K562 (cell line): Measurements from ENCODE around the gene PRXL2B. TPM values are rescaled to one million over a fixed set of nuclear protein-coding genes. Genes with fewer than 3 reads are reported as not detected.

ENCODE experiments used
- ATAC-seq: fragments of 200-7000 bp; cut with Tn5 transposase; 3 replicates; pipeline ENCODE4 v1.9.1; 2020; ENCODE audit warnings: moderate library complexity
- BruUV-seq: library from RNA; stranded (reverse); fragments of 400-500 nt; replicated peaks from 2 replicates; lab custom pipeline; 2021; lab: Mats Ljungman, UMichigan
- CTCF ChIA-PET: fragments of 300-600 bp; formaldehyde crosslinking; extraction: SDS; loops from one replicate; lab custom pipeline; 2021; ENCODE audit warnings: low intra/inter-chr PET ratio; lab: Yijun Ruan, JAX
- POLR2A ChIA-PET: fragments of 300-600, 350-650 bp; sonication (Branson Sonifier 250); formaldehyde crosslinking; extraction: SDS; loops from one replicate; lab custom pipeline; 2021; ENCODE audit warnings: antibody characterized with exemption, inconsistent platforms; lab: Yijun Ruan, JAX
- DNase-seq, 4 experiments: peaks; one replicate each; pipeline versions ENCODE4 v3.0.0 to v3.0.0-alpha.2; 2011 to 2018; ENCODE audit warnings: low spot score in 3 of 4, mixed read lengths in 3 of 4; ENCODE audit errors: extremely low read depth in 1 of 4
- FAIRE-seq: peaks from 2 replicates; lab custom pipeline; 2011; peaks lifted over from hg19 to GRCh38; lab: Jason Lieb, UNC
- H2AFZ ChIP-seq: 2 replicates; pipeline ENCODE4 v1.6.0; 2011; ENCODE audit warnings: low read depth, low read length, control low read depth, inconsistent platforms
- H3K27ac ChIP-seq: fragments of 200-600 bp; 3 replicates; pipeline ENCODE4 v1.8.0; 2011; ENCODE audit warnings: low read depth, mild to moderate bottlenecking, control low read depth, inconsistent platforms, low read length, moderate library complexity, mixed read lengths; ENCODE audit errors: extremely low read depth
- H3K27me3 ChIP-seq, 2 experiments: fragments of 300-600 bp in 1 of 2; 2 replicates in 1 of 2; 3 replicates in 1 of 2; pipeline versions ENCODE4 v1.6.0 to v1.8.0; 2011; ENCODE audit warnings: inconsistent platforms in 2 of 2, low read length in 2 of 2, mild to moderate bottlenecking in 1 of 2, mixed read lengths in 1 of 2, moderate library complexity in 1 of 2; ENCODE audit not compliant: control insufficient read depth in 2 of 2, insufficient read depth in 2 of 2
- H3K36me3 ChIP-seq: fragments of 300-600 bp; 3 replicates; pipeline ENCODE4 v1.8.0; 2011; ENCODE audit warnings: mild to moderate bottlenecking, low read length, inconsistent platforms; ENCODE audit not compliant: control insufficient read depth, insufficient read depth
- H3K4me1 ChIP-seq, 2 experiments: fragments of 200-600 bp in 1 of 2; replicated peaks in 1 of 2; 2 replicates in 1 of 2; 3 replicates in 1 of 2; pipeline versions ENCODE4 v1.5.1 to v1.8.0; 2011; ENCODE audit warnings: inconsistent platforms in 2 of 2, low read length in 2 of 2, mild to moderate bottlenecking in 1 of 2, mixed read lengths in 1 of 2, moderate library complexity in 1 of 2; ENCODE audit not compliant: control insufficient read depth in 2 of 2, insufficient read depth in 2 of 2
- H3K4me2 ChIP-seq: 2 replicates; pipeline ENCODE4 v1.6.1; 2011; ENCODE audit warnings: low read length, control low read depth, inconsistent platforms, mixed read lengths; ENCODE audit not compliant: insufficient read depth
- H3K4me3 ChIP-seq: fragments of 200-600 bp; sonication (generic), shearing (Covaris generic); 2 replicates; pipeline ENCODE4 v1.5.1; 2016; ENCODE audit warnings: control low read depth, inconsistent platforms
- H3K79me2 ChIP-seq: fragments of 200-600 bp; 3 replicates; pipeline ENCODE4 v1.8.0; 2011; ENCODE audit warnings: low read length, inconsistent platforms; ENCODE audit not compliant: control insufficient read depth, insufficient read depth
- H3K9ac ChIP-seq, 2 experiments: 2 replicates each; pipeline versions ENCODE4 v1.6.0 to v1.6.1; 2011; ENCODE audit warnings: low read depth in 2 of 2, low read length in 2 of 2, control low read depth in 1 of 2, inconsistent platforms in 1 of 2, mild to moderate bottlenecking in 1 of 2, mixed read lengths in 1 of 2; ENCODE audit not compliant: insufficient read depth in 1 of 2
- H3K9me1 ChIP-seq: one replicate; pipeline ENCODE4 v1.6.0; 2011; ENCODE audit warnings: inconsistent platforms, mild to moderate bottlenecking, low read length, moderate library complexity; ENCODE audit not compliant: control insufficient read depth, insufficient read depth
- H3K9me3 ChIP-seq: replicated peaks from 2 replicates; pipeline ENCODE4 v1.5.1; 2011; ENCODE audit warnings: low read depth, low read length, inconsistent platforms; ENCODE audit not compliant: control insufficient read depth, insufficient read depth
- H4K20me1 ChIP-seq: replicated peaks from 2 replicates; pipeline ENCODE4 v1.6.1; 2011; ENCODE audit warnings: low read length, inconsistent platforms, mixed read lengths; ENCODE audit not compliant: control insufficient read depth, insufficient read depth
- ELF2 ChIP-seq: fragments of 250-450 bp; sonication (Bioruptor Pico); IDR thresholded peaks from 2 replicates; pipeline ENCODE4 v1.5.0; 2021; ENCODE audit warnings: mild to moderate bottlenecking
- NFIC ChIP-seq: fragments of 450-650 bp; IDR thresholded peaks from 2 replicates; pipeline ENCODE4 v1.6.1; 2017; ENCODE audit warnings: mild to moderate bottlenecking, inconsistent platforms
- RBFOX2 ChIP-seq: fragments of 200-400 bp; formaldehyde crosslinking; IDR thresholded peaks from 2 replicates; pipeline ENCODE4 v1.6.1; 2017; ENCODE audit warnings: low read depth, mild to moderate bottlenecking, low read length, moderate library complexity
- TFE3 ChIP-seq: fragments of 450-650 bp; formaldehyde crosslinking; IDR thresholded peaks from 2 replicates; pipeline ENCODE4 v1.4.0; 2020; ENCODE audit warnings: mild to moderate bottlenecking, mixed read lengths
- WGBS: fragments of 100-300 bp; shearing (Covaris generic); methylation state at CpG from one replicate; pipeline ENCODE4 v1.1.6; 2016; ENCODE audit warnings: low coverage, mixed read lengths; ENCODE audit not compliant: insufficient coverage; ENCODE audit errors: missing lambda C conversion rate; 5-methylcytosine and 5-hydroxymethylcytosine counted together
- in situ Hi-C: fragments of 300-500 bp; cut with MboI; formaldehyde crosslinking; loops from 4 replicates; pipeline ENCODE4 v1.15.0; 2018; ENCODE audit warnings: inconsistent platforms, mixed read lengths
- intact Hi-C: fragments of 100-400 bp; cut with micrococcal nuclease; formaldehyde crosslinking; loops from 2 replicates; pipeline ENCODE4 v1.14.2; 2022
- polyA plus RNA-seq, 8 experiments: library from polyadenylated mRNA; depleted of rRNA in 4 of 8; stranded (reverse) in 5 of 8; unstranded in 3 of 8; fragments of >200 nt; fragmentation: Nextera tagmentation in 2 of 8; fragmentation: Illumina TruSeq in 1 of 8; extraction: Ambion mirVana in 2 of 8; extraction: Trizol in 1 of 8; gene quantifications; 2 replicates each; pipeline versions ENCODE4 v1.2.1 to v1.2.3, GENCODE V29; 2011 to 2014; ENCODE audit warnings: inconsistent platforms in 1 of 8, missing spikeins in 1 of 8
- total RNA-seq, 7 experiments: library from RNA; depleted of rRNA in 6 of 7; stranded (reverse); fragments of >200 nt in 6 of 7; fragmentation: Illumina TruSeq in 2 of 7; extraction: Trizol in 2 of 7; gene quantifications; 2 replicates each; pipeline versions ENCODE4 v1.2.1 to v1.2.3, GENCODE V29; 2011 to 2021; ENCODE audit warnings: low replicate concordance in 1 of 7

Gene PRXL2B
- total and polyA plus RNA-seq, 9 of the 15 experiments (the other 6 are each of a cell fraction or from before 2014, with no cell fraction given): 0.99 to 25.3 (median 11.8) TPM

GRCh38 chr1:2588661-2589430 is 2.3 kb downstream of the PRXL2B start:
- no peaks in the 10 kb centered on the region for H3K9me1 ChIP-seq
- 74% methylated on average over 19 of the region's 23 CpGs for WGBS
- no peak overlapping the region for H3K4me2 ChIP-seq
- in situ Hi-C loops (no loop called here), intact Hi-C loops (loop anchor here (5.0 kb wide), 1 partner anchor 42 kb away; no protein-coding TSS in a partner anchor)
- H3K36me3 ChIP-seq: 0 out of 3 replicates have a peak, but pooled peaks cover 4% of the 10 kb centered on the region
- H2AFZ ChIP-seq: no peak overlapping the region
- FAIRE-seq: no peak
- no peak overlapping the region; a peak in 1 of 4 replicates for H3K9ac ChIP-seq
- no peak overlapping the region for H3K4me3 ChIP-seq
- no peak for DNase-seq
- H4K20me1 ChIP-seq: no peaks in the 10 kb centered on the region
- POLR2A ChIA-PET: interaction anchor here (0.6 kb wide), 1 partner anchor 185 kb away, joined by 3 read pairs; no protein-coding TSS in a partner anchor
- BruUV-seq: no TSS peak
- no peaks in the 10 kb centered on the region for H3K9me3 ChIP-seq
- TF ChIP-seq TFE3 (no peak), RBFOX2 (0 out of 2 replicates have a peak, but pooled peaks have one; percentile 20), ELF2 (no peak), NFIC (peak; percentile 43)
- H3K27me3 ChIP-seq: peaks cover 0 to 10% of the 10 kb centered on the region in 2 experiments; a peak in 2 of 5 replicates
- ATAC-seq: no peak
- H3K79me2 ChIP-seq: peaks cover 8% of the 10 kb centered on the region; the same call in 1 of the 3 replicates
- CTCF ChIA-PET: no interaction called here
- H3K27ac ChIP-seq: no peak overlapping the region
- H3K4me1 ChIP-seq: peaks cover 16 to 65% of the 10 kb centered on the region in 2 experiments
